NB4 (cell line): ENCODE measurements around the gene PREB.

Source experiments
- POLR2A ChIP-seq: IDR thresholded peaks from 2 replicates; pipeline ENCODE4 v1.6.1; 2011; ENCODE audit warnings: mild to moderate bottlenecking; ENCODE audit not compliant: insufficient read length; ENCODE audit errors: extremely low read depth
- TF ChIP-seq, protein P1 (sequence below): IDR thresholded peaks from one replicate; pipeline ENCODE4 v1.5.1; 2012; ENCODE audit warnings: low read depth, low read length
- TF ChIP-seq, protein P2 (sequence below): IDR thresholded peaks from 2 replicates; pipeline ENCODE4 v1.6.1; 2011; ENCODE audit warnings: low read depth, low read length

- no peak for TF ChIP-seq POLR2A
- TF ChIP-seq, protein P1, sequence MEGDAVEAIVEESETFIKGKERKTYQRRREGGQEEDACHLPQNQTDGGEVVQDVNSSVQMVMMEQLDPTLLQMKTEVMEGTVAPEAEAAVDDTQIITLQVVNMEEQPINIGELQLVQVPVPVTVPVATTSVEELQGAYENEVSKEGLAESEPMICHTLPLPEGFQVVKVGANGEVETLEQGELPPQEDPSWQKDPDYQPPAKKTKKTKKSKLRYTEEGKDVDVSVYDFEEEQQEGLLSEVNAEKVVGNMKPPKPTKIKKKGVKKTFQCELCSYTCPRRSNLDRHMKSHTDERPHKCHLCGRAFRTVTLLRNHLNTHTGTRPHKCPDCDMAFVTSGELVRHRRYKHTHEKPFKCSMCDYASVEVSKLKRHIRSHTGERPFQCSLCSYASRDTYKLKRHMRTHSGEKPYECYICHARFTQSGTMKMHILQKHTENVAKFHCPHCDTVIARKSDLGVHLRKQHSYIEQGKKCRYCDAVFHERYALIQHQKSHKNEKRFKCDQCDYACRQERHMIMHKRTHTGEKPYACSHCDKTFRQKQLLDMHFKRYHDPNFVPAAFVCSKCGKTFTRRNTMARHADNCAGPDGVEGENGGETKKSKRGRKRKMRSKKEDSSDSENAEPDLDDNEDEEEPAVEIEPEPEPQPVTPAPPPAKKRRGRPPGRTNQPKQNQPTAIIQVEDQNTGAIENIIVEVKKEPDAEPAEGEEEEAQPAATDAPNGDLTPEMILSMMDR: no peak
- TF ChIP-seq, protein P2, sequence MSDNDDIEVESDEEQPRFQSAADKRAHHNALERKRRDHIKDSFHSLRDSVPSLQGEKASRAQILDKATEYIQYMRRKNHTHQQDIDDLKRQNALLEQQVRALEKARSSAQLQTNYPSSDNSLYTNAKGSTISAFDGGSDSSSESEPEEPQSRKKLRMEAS: no peak
Observed at GRCh38 chr2:27162151-27163121, 28.0 kb upstream of the PREB start.
